ENCODE measurements around the gene EGR4.
A peak's percentile ranks its signal among the peaks of the same experiment; 100 is the strongest.

Gene EGR4

DNA sequence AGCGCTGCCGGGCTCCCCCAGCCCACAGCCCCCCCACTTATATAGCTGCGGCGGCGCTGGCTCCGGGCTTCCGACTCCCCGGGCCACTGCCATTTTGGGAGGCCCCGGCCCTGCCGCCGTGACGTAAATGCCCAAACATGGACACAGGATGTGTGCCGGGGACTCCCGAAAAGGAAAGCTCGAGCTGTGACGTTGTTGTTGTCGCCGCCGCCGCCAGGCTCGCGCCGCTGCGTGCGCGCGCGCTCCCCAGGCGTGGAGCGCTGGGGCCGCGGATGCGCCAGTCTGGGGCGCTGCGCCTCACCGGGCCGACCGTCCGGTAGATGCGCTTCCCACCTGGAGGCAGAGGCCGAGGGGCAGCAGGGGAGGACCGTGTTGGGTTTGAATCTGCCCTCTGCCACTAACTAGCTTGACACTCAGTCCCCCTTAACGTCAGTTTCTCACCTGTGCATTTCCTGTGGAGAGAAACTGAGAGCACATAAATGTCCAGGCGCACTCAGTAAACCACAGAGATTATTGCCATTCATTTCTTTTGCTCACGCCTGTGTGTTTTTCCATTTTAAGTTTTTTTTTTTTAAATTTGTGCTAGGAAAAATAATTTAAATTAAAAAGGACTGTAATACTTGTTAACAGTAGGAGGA lies at the start of gene EGR4:
Gene EGR4, minus strand, starts transcription at position 15 of the 638 bp plus-strand sequence. CDS start 231 bp downstream, outside the sequence.
- DNase-seq (ENCODE audit: low read depth): no peak
- H3K4me3 ChIP-seq (ENCODE audit: low read depth, low read length): peak within 1 kb of the TSS; percentile 36
- TF ChIP-seq, protein P1, sequence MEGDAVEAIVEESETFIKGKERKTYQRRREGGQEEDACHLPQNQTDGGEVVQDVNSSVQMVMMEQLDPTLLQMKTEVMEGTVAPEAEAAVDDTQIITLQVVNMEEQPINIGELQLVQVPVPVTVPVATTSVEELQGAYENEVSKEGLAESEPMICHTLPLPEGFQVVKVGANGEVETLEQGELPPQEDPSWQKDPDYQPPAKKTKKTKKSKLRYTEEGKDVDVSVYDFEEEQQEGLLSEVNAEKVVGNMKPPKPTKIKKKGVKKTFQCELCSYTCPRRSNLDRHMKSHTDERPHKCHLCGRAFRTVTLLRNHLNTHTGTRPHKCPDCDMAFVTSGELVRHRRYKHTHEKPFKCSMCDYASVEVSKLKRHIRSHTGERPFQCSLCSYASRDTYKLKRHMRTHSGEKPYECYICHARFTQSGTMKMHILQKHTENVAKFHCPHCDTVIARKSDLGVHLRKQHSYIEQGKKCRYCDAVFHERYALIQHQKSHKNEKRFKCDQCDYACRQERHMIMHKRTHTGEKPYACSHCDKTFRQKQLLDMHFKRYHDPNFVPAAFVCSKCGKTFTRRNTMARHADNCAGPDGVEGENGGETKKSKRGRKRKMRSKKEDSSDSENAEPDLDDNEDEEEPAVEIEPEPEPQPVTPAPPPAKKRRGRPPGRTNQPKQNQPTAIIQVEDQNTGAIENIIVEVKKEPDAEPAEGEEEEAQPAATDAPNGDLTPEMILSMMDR (IDR thresholded peaks at IDR 0.05; ENCODE audit: low read depth, low read length, missing control alignments): no peak
- in situ Hi-C loops (cut with HindIII; ENCODE audit: low sequenced_read_pairs): loop anchor here (5.0 kb wide), 1 partner anchor 51 kb away; no protein-coding TSS in a partner anchor

DNA sequence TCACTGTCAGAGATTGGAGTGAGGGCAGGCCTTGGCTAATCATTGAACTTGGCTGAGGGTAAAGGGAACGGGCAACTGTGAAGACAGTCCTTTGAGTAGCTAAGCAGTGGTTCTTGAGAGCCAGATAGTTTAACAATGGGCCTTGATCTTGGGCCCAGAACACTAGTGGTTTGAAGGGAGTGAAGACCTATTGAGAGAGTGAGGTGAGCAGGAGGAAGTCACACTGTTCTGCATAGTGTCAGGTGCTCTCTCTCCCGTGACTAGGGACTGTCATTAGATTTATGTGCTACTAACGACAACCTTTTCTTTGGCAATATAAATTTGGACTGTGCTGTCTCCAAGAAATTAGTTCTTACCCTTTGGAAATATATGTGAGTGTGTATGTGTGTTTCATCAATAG lies 47.7 kb upstream of the EGR4 start:
- TF ChIP-seq, protein P1 (IDR thresholded peaks at IDR 0.05; ENCODE audit: low read depth, low read length, missing control alignments): no peak
- DNase-seq (ENCODE audit: low read depth): no peak
- no peak overlapping the region for H3K4me3 ChIP-seq (ENCODE audit: low read depth, low read length)
- in situ Hi-C loops (cut with HindIII; ENCODE audit: low sequenced_read_pairs): no loop called here

DNA sequence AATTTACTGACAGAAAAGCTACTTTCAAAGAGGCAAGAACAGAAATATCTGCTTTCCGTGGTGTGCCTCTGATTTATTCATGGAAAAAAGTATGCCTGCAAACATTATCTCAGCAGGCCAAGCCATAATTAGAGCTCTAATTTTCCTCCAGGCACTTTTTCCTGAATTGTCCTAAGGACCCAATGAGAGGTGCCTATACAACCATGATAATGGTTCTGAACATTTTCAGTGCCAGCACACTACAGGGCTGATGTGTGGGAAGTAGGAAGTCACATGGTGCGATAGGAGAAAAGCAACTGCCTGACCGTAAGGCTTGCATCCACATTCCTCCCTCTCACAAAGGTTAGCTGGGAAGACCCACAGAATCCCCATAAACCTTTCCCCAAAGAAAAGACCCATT lies 45.9 kb upstream of the EGR4 start:
- no peak for DNase-seq (ENCODE audit: low read depth)
- in situ Hi-C loops (cut with HindIII; ENCODE audit: low sequenced_read_pairs): no loop called here
- H3K4me3 ChIP-seq (ENCODE audit: low read depth, low read length): no peak overlapping the region
- TF ChIP-seq, protein P1 (IDR thresholded peaks at IDR 0.05; ENCODE audit: low read depth, low read length, missing control alignments): no peak

DNA sequence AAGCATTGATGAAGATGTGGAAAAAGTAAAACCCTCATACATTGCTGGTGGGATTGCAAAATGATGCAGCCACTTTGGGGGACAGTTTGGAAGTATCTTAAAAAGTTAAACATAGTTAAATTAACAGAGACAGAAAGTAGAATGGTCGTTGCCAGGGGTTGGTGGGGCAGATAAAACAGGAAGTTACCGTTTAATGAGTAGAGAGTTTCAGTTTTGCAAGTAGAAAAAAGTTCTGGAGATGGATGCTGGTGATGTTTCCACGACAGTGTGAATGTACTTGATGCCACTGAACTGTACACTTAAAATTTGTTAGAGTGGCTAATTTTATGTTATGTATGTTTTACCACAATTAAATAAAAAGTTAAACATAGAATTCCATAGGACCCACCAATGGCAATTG lies 44.5 kb upstream of the EGR4 start:
- no peak overlapping the region for H3K4me3 ChIP-seq (ENCODE audit: low read depth, low read length)
- no peak for DNase-seq (ENCODE audit: low read depth)
- in situ Hi-C loops (cut with HindIII; ENCODE audit: low sequenced_read_pairs): no loop called here
- TF ChIP-seq, protein P1 (IDR thresholded peaks at IDR 0.05; ENCODE audit: low read depth, low read length, missing control alignments): no peak

DNA sequence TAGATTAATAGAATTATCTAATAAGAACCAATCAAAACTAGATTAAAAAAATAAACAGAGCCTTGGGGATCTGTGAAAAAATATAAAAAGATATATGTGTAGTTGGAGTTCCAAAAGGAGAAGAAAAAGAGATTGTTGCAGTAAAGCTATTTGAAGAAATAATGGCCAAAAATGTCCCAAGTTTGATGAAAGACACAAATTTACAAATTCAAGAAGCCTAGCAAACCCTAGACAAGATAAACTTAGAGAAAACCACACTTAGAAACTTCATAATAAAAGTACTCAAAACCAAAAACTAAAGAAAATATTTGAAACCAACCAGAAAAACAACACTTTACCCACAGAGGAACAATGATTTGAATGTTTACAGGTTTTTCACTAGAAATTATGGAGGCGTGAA lies 41.3 kb upstream of the EGR4 start:
- DNase-seq (ENCODE audit: low read depth): no peak
- in situ Hi-C loops (cut with HindIII; ENCODE audit: low sequenced_read_pairs): no loop called here
- TF ChIP-seq, protein P1 (IDR thresholded peaks at IDR 0.05; ENCODE audit: low read depth, low read length, missing control alignments): no peak
- H3K4me3 ChIP-seq (ENCODE audit: low read depth, low read length): no peak overlapping the region

DNA sequence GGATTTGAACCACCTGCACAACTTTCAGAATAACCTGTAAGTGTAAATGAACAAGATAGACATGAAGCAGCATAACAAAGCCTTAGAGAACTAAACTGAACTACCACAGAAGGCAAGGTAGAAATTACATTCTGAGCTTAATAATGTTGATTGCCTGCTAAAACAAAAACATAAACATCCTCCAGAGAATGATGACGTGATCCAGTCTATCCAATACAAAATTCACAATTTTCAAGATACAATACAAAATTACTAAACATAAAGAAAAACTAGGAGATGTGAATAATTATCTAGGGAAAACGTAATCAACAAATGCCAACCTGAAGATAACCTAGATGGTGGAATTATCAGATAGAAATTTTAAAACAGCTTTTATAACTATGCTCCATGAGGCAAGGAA lies 40.7 kb upstream of the EGR4 start:
- H3K4me3 ChIP-seq (ENCODE audit: low read depth, low read length): no peak overlapping the region
- no peak for DNase-seq (ENCODE audit: low read depth)
- TF ChIP-seq, protein P1 (IDR thresholded peaks at IDR 0.05; ENCODE audit: low read depth, low read length, missing control alignments): no peak
- in situ Hi-C loops (cut with HindIII; ENCODE audit: low sequenced_read_pairs): no loop called here
